HepG2 (cell line): ENCODE results near the gene SCAMP3. TPM values are rescaled to one million over a fixed set of nuclear protein-coding genes. Genes with fewer than 3 reads are reported as not detected.

Experiments
- CBX2 ChIP-seq, 2 experiments: fragments of 200-600 bp in 1 of 2; sonication (generic); formaldehyde crosslinking in 1 of 2; IDR thresholded peaks; 2 replicates each; pipeline versions ENCODE4 v1.7.0 to v1.8.1; 2018 to 2022; ENCODE audit warnings: low read depth in 2 of 2, low read length in 1 of 2, mild to moderate bottlenecking in 1 of 2, missing genetic modification reagents in 1 of 2
- GTF3A ChIP-seq: sonication (generic); formaldehyde crosslinking; conservative IDR thresholded peaks from 2 replicates; pipeline ENCODE4 v1.4.0; 2020; ENCODE audit warnings: mild to moderate bottlenecking, missing genetic modification reagents
- KAT8 ChIP-seq: IDR thresholded peaks from 2 replicates; pipeline ENCODE4 v1.6.1; 2016; ENCODE audit warnings: missing genetic modification reagents, missing compliant biosample characterization
- MXI1 ChIP-seq: IDR thresholded peaks from 3 replicates; pipeline ENCODE4 v1.6.1; 2012; ENCODE audit warnings: low read depth, low read length, inconsistent platforms, borderline replicate concordance
- NKX3-1 ChIP-seq: sonication (generic); formaldehyde crosslinking; IDR thresholded peaks from 2 replicates; pipeline ENCODE4 v1.5.0; 2020; ENCODE audit warnings: missing genetic modification reagents
- NONO ChIP-seq, 2 experiments: fragments of 450-650 bp in 1 of 2; sonication (generic) in 1 of 2; formaldehyde crosslinking in 1 of 2; IDR thresholded peaks in 1 of 2; conservative IDR thresholded peaks in 1 of 2; 2 replicates each; pipeline versions ENCODE4 v1.6.1 to v1.8.0; 2017 to 2022; ENCODE audit warnings: mild to moderate bottlenecking in 1 of 2, missing genetic modification reagents in 1 of 2, moderate library complexity in 1 of 2
- ZMYM3 ChIP-seq: sonication (generic); formaldehyde crosslinking; IDR thresholded peaks from 2 replicates; pipeline ENCODE4 v1.5.1; 2020; ENCODE audit warnings: mild to moderate bottlenecking, missing genetic modification reagents
- ZNF253 ChIP-seq: sonication (generic); formaldehyde crosslinking; IDR thresholded peaks from 2 replicates; pipeline ENCODE4 v1.8.0; 2022; ENCODE audit warnings: mild to moderate bottlenecking, missing genetic modification reagents, borderline replicate concordance
- polyA plus RNA-seq, 8 experiments: library from polyadenylated mRNA; depleted of rRNA in 3 of 8; stranded (reverse) in 7 of 8; unstranded in 1 of 8; fragments of >200 nt; fragmentation: Illumina TruSeq in 4 of 8; extraction: Trizol in 4 of 8; gene quantifications; 2 replicates each; pipeline versions ENCODE4 v1.2.1 to v1.2.3, GENCODE V29; 2011 to 2016; ENCODE audit warnings: low read depth in 4 of 8, missing spikeins in 1 of 8, mixed read lengths in 1 of 8; ENCODE audit not compliant: insufficient read depth in 1 of 8
- total RNA-seq, 5 experiments: library from RNA; depleted of rRNA; stranded (reverse); fragments of >200 nt; fragmentation: Illumina TruSeq; extraction: Trizol; gene quantifications; 2 replicates each; pipeline ENCODE4 v1.2.3, GENCODE V29; 2016; ENCODE audit warnings: low read depth in 1 of 5
- TF ChIP-seq, protein P1 (sequence below): sonication (generic); formaldehyde crosslinking; IDR thresholded peaks from 2 replicates; pipeline ENCODE4 v1.9.0; 2022; ENCODE audit warnings: low read depth, missing genetic modification reagents
- TF ChIP-seq, protein P2 (sequence below), 2 experiments: IDR thresholded peaks; 2 replicates each; pipeline ENCODE4 v1.6.1; 2011 to 2012; ENCODE audit warnings: low read length in 2 of 2, borderline replicate concordance in 1 of 2, low read depth in 1 of 2, mild to moderate bottlenecking in 1 of 2, moderate library complexity in 1 of 2
- TF ChIP-seq, protein P3 (sequence below): sonication (generic); formaldehyde crosslinking; IDR thresholded peaks from 2 replicates; pipeline ENCODE4 v1.5.1; 2020; ENCODE audit warnings: mild to moderate bottlenecking, missing genetic modification reagents, borderline replicate concordance
- TF ChIP-seq, protein P4 (sequence below): sonication (generic); formaldehyde crosslinking; IDR thresholded peaks from 2 replicates; pipeline ENCODE4 v1.5.0; 2020; ENCODE audit warnings: missing genetic modification reagents
- TF ChIP-seq, protein P5 (sequence below): sonication (generic); formaldehyde crosslinking; IDR thresholded peaks from 2 replicates; pipeline ENCODE4 v1.4.0; 2020; ENCODE audit warnings: missing genetic modification reagents, borderline replicate concordance

The SCAMP3 gene
- total and polyA plus RNA-seq, 2 of the 13 experiments (the other 11 are each of a cell fraction or from before 2014, with no cell fraction given), result 46.8 to 83.3 TPM

DNA sequence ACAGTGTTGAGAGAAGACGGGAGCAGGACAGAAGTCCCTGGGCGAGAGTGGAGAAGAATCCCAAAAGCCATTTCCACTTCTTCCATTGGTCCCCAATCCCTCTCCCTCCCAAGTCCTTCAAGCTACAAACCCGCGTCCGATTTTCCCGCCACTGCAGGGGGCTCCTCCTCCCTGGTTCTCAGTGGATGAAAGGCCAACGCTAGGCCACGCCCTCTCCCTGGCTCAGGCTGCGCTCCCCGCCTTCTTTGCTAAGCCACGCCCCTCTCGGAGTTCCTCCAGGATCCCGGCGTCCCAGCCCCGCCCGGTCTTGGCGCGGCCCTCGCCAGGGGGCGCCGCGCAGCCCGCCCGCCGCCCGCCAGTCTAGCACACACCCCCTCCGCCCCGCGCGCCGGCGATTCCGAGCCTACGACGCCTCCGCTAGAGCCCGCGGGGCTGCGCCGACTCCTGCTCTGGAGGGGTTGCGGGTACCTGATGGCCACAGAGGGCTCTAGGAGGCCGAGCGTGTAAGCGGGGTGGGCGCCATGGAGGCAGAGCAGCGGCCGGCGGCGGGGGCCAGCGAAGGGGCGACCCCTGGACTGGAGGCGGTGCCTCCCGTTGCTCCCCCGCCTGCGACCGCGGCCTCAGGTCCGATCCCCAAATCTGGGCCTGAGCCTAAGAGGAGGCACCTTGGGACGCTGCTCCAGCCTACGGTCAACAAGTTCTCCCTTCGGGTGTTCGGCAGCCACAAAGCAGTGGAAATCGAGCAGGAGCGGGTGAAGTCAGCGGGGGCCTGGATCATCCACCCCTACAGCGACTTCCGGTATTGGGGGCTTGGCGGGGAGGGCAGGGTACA, 15.1 kb upstream of the SCAMP3 start, which contains the start of gene HCN3 (continued):
- TF ChIP-seq, protein P1, sequence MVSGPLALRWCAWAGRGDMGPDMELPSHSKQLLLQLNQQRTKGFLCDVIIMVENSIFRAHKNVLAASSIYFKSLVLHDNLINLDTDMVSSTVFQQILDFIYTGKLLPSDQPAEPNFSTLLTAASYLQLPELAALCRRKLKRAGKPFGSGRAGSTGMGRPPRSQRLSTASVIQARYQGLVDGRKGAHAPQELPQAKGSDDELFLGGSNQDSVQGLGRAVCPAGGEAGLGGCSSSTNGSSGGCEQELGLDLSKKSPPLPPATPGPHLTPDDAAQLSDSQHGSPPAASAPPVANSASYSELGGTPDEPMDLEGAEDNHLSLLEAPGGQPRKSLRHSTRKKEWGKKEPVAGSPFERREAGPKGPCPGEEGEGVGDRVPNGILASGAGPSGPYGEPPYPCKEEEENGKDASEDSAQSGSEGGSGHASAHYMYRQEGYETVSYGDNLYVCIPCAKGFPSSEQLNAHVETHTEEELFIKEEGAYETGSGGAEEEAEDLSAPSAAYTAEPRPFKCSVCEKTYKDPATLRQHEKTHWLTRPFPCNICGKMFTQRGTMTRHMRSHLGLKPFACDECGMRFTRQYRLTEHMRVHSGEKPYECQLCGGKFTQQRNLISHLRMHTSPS (CRISPR knock-in tag), result no peak; the same call in 1 of the 2 replicates
- TF ChIP-seq GTF3A (CRISPR knock-in tag) (0 out of 2 replicates have a peak, but pooled peaks have one; percentile 58), ZMYM3 (peak; percentile 43; the same call in 1 of the 2 replicates), MXI1 (peak; percentile 85; the same call in 1 of the 3 replicates), NONO (IDR thresholded peaks at IDR 0.05) (no peak), NONO (CRISPR knock-in tag; conservative IDR thresholded peaks at IDR 0.05) (peak; percentile 71; the same call in 1 of the 2 replicates), CBX2 (IDR thresholded peaks at IDR 0.05; ENCODE audit: low read depth, low read length) (no peak), CBX2 (CRISPR knock-in tag; IDR thresholded peaks at IDR 0.05; ENCODE audit: low read depth) (no peak), KAT8 (CRISPR knock-in tag) (peak; percentile 55; the same call in 1 of the 2 replicates), NKX3-1 (CRISPR knock-in tag) (no peak), ZNF253 (CRISPR knock-in tag) (no peak)
- TF ChIP-seq, protein P2, sequence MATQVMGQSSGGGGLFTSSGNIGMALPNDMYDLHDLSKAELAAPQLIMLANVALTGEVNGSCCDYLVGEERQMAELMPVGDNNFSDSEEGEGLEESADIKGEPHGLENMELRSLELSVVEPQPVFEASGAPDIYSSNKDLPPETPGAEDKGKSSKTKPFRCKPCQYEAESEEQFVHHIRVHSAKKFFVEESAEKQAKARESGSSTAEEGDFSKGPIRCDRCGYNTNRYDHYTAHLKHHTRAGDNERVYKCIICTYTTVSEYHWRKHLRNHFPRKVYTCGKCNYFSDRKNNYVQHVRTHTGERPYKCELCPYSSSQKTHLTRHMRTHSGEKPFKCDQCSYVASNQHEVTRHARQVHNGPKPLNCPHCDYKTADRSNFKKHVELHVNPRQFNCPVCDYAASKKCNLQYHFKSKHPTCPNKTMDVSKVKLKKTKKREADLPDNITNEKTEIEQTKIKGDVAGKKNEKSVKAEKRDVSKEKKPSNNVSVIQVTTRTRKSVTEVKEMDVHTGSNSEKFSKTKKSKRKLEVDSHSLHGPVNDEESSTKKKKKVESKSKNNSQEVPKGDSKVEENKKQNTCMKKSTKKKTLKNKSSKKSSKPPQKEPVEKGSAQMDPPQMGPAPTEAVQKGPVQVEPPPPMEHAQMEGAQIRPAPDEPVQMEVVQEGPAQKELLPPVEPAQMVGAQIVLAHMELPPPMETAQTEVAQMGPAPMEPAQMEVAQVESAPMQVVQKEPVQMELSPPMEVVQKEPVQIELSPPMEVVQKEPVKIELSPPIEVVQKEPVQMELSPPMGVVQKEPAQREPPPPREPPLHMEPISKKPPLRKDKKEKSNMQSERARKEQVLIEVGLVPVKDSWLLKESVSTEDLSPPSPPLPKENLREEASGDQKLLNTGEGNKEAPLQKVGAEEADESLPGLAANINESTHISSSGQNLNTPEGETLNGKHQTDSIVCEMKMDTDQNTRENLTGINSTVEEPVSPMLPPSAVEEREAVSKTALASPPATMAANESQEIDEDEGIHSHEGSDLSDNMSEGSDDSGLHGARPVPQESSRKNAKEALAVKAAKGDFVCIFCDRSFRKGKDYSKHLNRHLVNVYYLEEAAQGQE (IDR thresholded peaks at IDR 0.05; ENCODE audit: borderline replicate concordance in 1 of 2, low read depth in 1 of 2, low read length in 2 of 2), result peak in 1 of 2 experiments; percentile 25; a peak in 3 of 4 replicates
- TF ChIP-seq, protein P3, sequence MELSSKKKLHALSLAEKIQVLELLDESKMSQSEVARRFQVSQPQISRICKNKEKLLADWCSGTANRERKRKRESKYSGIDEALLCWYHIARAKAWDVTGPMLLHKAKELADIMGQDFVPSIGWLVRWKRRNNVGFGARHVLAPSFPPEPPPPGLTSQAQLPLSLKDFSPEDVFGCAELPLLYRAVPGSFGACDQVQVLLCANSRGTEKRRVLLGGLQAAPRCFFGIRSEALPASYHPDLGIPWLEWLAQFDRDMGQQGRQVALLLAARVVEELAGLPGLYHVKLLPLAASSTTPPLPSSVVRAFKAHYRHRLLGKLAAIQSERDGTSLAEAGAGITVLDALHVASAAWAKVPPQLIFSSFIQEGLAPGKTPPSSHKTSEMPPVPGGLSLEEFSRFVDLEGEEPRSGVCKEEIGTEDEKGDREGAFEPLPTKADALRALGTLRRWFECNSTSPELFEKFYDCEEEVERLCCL (CRISPR knock-in tag), result 0 out of 2 replicates have a peak, but pooled peaks have one; percentile 65
- TF ChIP-seq, protein P4, sequence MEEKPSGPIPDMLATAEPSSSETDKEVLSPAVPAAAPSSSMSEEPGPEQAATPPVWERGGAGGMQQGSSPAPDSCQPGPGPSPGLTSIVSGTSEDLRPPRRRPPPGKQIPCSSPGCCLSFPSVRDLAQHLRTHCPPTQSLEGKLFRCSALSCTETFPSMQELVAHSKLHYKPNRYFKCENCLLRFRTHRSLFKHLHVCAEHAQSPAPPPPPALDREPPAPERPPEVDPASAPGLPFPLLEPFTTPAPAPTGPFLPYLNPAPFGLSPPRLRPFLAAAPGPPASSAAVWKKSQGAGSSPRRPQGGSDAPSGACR (CRISPR knock-in tag), result peak; percentile 44; the same call in 1 of the 2 replicates
- TF ChIP-seq, protein P5, sequence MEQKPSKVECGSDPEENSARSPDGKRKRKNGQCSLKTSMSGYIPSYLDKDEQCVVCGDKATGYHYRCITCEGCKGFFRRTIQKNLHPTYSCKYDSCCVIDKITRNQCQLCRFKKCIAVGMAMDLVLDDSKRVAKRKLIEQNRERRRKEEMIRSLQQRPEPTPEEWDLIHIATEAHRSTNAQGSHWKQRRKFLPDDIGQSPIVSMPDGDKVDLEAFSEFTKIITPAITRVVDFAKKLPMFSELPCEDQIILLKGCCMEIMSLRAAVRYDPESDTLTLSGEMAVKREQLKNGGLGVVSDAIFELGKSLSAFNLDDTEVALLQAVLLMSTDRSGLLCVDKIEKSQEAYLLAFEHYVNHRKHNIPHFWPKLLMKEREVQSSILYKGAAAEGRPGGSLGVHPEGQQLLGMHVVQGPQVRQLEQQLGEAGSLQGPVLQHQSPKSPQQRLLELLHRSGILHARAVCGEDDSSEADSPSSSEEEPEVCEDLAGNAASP (CRISPR knock-in tag), result 0 out of 2 replicates have a peak, but pooled peaks have one; percentile 10
